GM13976 (cell line): ENCODE data around the gene NPPC.

Source experiments
- DNase-seq: peaks from one replicate; pipeline ENCODE4 v3.0.0; 2012; ENCODE audit warnings: low spot score
- CTCF ChIP-seq: IDR thresholded peaks from 2 replicates; pipeline ENCODE4 v1.5.1; 2012; ENCODE audit warnings: borderline replicate concordance, mild to moderate bottlenecking; ENCODE audit not compliant: insufficient read depth; ENCODE audit errors: extremely low read depth, missing control alignments, control extremely low read depth
- in situ Hi-C: fragments of 300-500 bp; cut with MboI; formaldehyde crosslinking; loops from one replicate; pipeline ENCODE4 v1.12.0; 2022; ENCODE audit warnings: low sequenced_read_pairs, mixed read lengths, inconsistent platforms; ENCODE audit not compliant: unreplicated experiment

The NPPC gene

DNA sequence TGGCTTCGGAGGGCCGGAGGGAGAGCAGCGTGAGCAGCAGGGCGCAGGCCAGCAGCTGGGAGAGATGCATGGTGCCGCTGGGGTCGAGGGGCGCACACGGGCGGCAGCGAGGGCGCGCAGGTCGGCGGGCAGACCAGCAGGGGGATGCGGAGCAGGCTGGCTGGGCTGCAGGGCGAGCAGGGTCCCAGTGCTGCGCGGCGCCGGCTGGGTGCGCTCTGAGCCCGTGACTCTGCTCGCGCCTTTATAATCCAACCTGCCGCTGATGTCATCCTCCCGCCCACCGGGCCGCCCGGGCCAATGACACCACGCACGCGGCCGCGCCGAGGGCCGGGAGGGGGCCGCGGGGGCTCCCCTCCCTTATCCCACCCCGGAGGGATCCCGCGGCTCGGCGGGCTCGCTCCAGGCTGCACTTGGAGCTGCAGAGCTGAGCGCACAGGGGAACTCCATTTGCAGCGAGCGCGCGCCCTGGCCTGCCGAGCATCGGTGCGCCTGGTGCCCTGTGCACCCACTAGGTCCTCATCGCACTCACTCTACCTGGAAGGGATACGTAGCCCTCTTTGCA, at the start of gene NPPC:
NPPC (minus strand) TSS at position 217 of the 562 bp plus-strand sequence; CDS start at position 70, 147 bp downstream.
- in situ Hi-C loops = loop anchor here (5.0 to 10.0 kb wide), 2 partner anchors 211 to 389 kb away; no protein-coding TSS in a partner anchor
- TF ChIP-seq CTCF = peak; percentile 58
- peak; percentile 86 for DNase-seq

GRCh38 chr2:231975001-231975400, 48.8 kb upstream of the NPPC start:
- no peak for DNase-seq
- no peak for TF ChIP-seq CTCF
- in situ Hi-C loops = no loop called here

DNA sequence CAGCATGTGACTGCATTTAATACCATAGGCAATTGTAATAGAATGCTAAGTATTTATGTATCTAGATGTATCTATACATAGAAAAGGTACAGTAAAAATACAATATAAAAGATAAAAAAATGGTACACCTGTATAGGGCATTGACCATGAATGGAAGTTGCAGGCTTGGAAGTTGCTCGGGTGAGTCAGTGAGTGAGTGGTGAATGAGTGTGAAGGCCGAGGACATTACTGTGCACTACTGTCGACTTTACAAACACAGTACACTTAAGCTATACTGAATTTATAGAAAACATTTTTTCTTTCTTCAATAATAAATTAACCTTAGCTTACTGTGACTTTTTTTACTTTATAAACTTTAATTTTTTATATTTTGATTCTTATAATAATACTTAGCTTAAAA, 44.3 kb upstream of the NPPC start:
- in situ Hi-C loops = no loop called here
- no peak for TF ChIP-seq CTCF
- no peak for DNase-seq

GRCh38 chr2:231968820-231969219, 42.6 kb upstream of the NPPC start:
- in situ Hi-C loops = no loop called here
- no peak for DNase-seq
- no peak for TF ChIP-seq CTCF

- no peak for TF ChIP-seq CTCF
- in situ Hi-C loops = no loop called here
- no peak for DNase-seq
Observed at GRCh38 chr2:231966886-231967285, 40.7 kb upstream of the NPPC start.

GRCh38 chr2:231965102-231965501, 38.9 kb upstream of the NPPC start:
- TF ChIP-seq CTCF = no peak

More at GRCh38 chr2:231965102-231965501, 38.9 kb upstream of the NPPC start:
- in situ Hi-C loops = no loop called here
- no peak for DNase-seq
